ENCODE data around the gene ADGRG1. TPM values are rescaled to one million over a fixed set of nuclear protein-coding genes. Genes with fewer than 3 reads are reported as not detected.

ADGRG1 gene
- total RNA-seq, 1 donor from 2014 or later, result 116 TPM

- no peak for TF ChIP-seq CTCF (IDR thresholded peaks at IDR 0.05; ENCODE audit: partially characterized antibody, unreplicated experiment)
- Mint-ChIP-seq H3K27ac (ENCODE audit: unreplicated experiment) (no peak overlapping the region), H3K9me3 (ENCODE audit: unreplicated experiment) (peaks cover 2% of the 10 kb centered on the region), H3K27me3 (ENCODE audit: unreplicated experiment) (peaks cover 2% of the 10 kb centered on the region), H3K36me3 (ENCODE audit: unreplicated experiment) (no peaks in the 10 kb centered on the region), H3K4me1 (ENCODE audit: low read depth, unreplicated experiment) (peaks cover 18% of the 10 kb centered on the region), H3K4me3 (ENCODE audit: unreplicated experiment) (no peak overlapping the region)
- DNase-seq, result no peak
Observed at GRCh38 chr16:57713596-57713995, 85.2 kb downstream of the ADGRG1 start.

DNA sequence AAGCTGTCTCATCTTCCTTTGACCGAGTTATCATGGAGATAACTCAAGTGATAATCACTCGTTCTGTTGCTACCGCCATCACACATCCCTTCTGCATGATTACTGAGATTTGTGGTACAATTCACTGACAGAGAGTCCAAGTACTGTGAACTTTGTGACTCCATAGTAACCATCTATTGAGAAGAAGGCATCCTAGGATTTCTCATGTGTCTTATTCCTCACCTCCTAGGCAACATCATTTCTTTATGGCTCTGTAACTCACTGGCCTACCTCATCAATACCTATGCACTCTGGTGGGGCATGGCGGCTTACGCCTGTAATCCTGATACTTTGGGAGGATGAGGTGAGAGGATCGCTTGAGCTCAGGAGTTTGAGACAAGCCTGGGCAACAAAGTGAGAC, 85.6 kb downstream of the ADGRG1 start:
- H3K4me3 Mint-ChIP-seq (ENCODE audit: unreplicated experiment), result no peak overlapping the region
- no peak for DNase-seq
- H3K4me1 Mint-ChIP-seq (ENCODE audit: low read depth, unreplicated experiment), result peaks cover 18% of the 10 kb centered on the region
- H3K27me3 Mint-ChIP-seq (ENCODE audit: unreplicated experiment), result peaks cover 2% of the 10 kb centered on the region
- no peak overlapping the region for H3K27ac Mint-ChIP-seq (ENCODE audit: unreplicated experiment)
- no peaks in the 10 kb centered on the region for H3K36me3 Mint-ChIP-seq (ENCODE audit: unreplicated experiment)
- TF ChIP-seq CTCF (IDR thresholded peaks at IDR 0.05; ENCODE audit: partially characterized antibody, unreplicated experiment), result no peak
- H3K9me3 Mint-ChIP-seq (ENCODE audit: unreplicated experiment), result peaks cover 3% of the 10 kb centered on the region

Other genes starting within 250 kb of the ADGRG1 start
- gene CCL17, start 223.9 kb upstream of the ADGRG1 start, total RNA-seq (ENCODE audit: unreplicated experiment), result not detected
- gene CIAPIN1, start 181.2 kb upstream of the ADGRG1 start, total RNA-seq (ENCODE audit: unreplicated experiment), result 129 TPM
- 45.1 TPM for gene COQ9, start 181.2 kb upstream of the ADGRG1 start, total RNA-seq (ENCODE audit: unreplicated experiment)
- gene POLR2C, start 166.0 kb upstream of the ADGRG1 start, total RNA-seq (ENCODE audit: unreplicated experiment), result 48.1 TPM
- gene DOK4, start 142.1 kb upstream of the ADGRG1 start, total RNA-seq (ENCODE audit: unreplicated experiment), result 23.4 TPM
- not detected for gene CCDC102A, start 92.1 kb upstream of the ADGRG1 start, total RNA-seq (ENCODE audit: unreplicated experiment)
- gene ADGRG5, start 86.0 kb upstream of the ADGRG1 start, total RNA-seq (ENCODE audit: unreplicated experiment), result not detected
- not detected for gene ADGRG3, start 39.7 kb downstream of the ADGRG1 start, total RNA-seq (ENCODE audit: unreplicated experiment)
- not detected for gene DRC7, start 66.2 kb downstream of the ADGRG1 start, total RNA-seq (ENCODE audit: unreplicated experiment)
- gene KATNB1, start 107.1 kb downstream of the ADGRG1 start, total RNA-seq (ENCODE audit: unreplicated experiment), result 74.4 TPM
- gene KIFC3, start 173.9 kb downstream of the ADGRG1 start, total RNA-seq (ENCODE audit: unreplicated experiment), result 0.76 TPM

Measured in glutamatergic neuron (in vitro differentiated cells).